GM12878 (cell line): Measurements from ENCODE around the gene SPOCK1. TPM values are rescaled to one million over a fixed set of nuclear protein-coding genes. Genes with fewer than 3 reads are reported as not detected.

ENCODE experiments used
- ATAC-seq: fragments of 200-7000 bp; cut with Tn5 transposase; 3 replicates; pipeline ENCODE4 v1.9.1; 2020; ENCODE audit warnings: mild to moderate bottlenecking, moderate library complexity
- BruUV-seq: library from RNA; stranded (reverse); fragments of 400-500 nt; replicated peaks from 2 replicates; lab custom pipeline; 2021; lab: Mats Ljungman, UMichigan
- CTCF ChIA-PET: fragments of 300-600 bp; sonication (Branson Sonifier 250); formaldehyde crosslinking; extraction: SDS; loops from one replicate; lab custom pipeline; 2021; ENCODE audit warnings: inconsistent platforms; lab: Yijun Ruan, JAX
- POLR2A ChIA-PET: fragments of 350-600 bp; formaldehyde crosslinking; extraction: SDS; loops from one replicate; lab custom pipeline; 2021; ENCODE audit warnings: inconsistent platforms; lab: Charles Lee
- RAD21 ChIA-PET: fragments of 300-600 bp; sonication (Branson Sonifier 250); formaldehyde crosslinking; loops from one replicate; lab custom pipeline; 2023; ENCODE audit warnings: antibody characterized with exemption; ENCODE audit not compliant: unreplicated experiment; lab: Charles Lee
- SMC1A ChIA-PET: fragments of 300-600 bp; sonication (Branson Sonifier 250); formaldehyde crosslinking; loops from one replicate; lab custom pipeline; 2023; ENCODE audit not compliant: unreplicated experiment, uncharacterized antibody; lab: Charles Lee
- DNase-seq: peaks from one replicate; pipeline ENCODE4 v3.0.0-alpha.2; 2011; ENCODE audit warnings: low read depth, low spot score
- FAIRE-seq: peaks from 3 replicates; lab custom pipeline; 2011; peaks lifted over from hg19 to GRCh38; lab: Jason Lieb, UNC
- H2AFZ ChIP-seq: 2 replicates; pipeline ENCODE4 v1.6.0; 2011; ENCODE audit warnings: low read depth, low read length, control low read depth; ENCODE audit not compliant: control insufficient read depth
- H3K27ac ChIP-seq: 2 replicates; pipeline ENCODE4 v1.5.1; 2011; ENCODE audit warnings: control low read depth; ENCODE audit not compliant: control insufficient read depth, insufficient read depth
- H3K27me3 ChIP-seq, 2 experiments: replicated peaks in 1 of 2; 2 replicates each; pipeline versions ENCODE4 v1.6.0 to v1.6.1; 2011; ENCODE audit warnings: low read length in 1 of 2; ENCODE audit not compliant: control insufficient read depth in 2 of 2, insufficient read depth in 2 of 2
- H3K36me3 ChIP-seq, 2 experiments: 2 replicates each; pipeline ENCODE4 v1.5.1; 2011; ENCODE audit warnings: low read length in 1 of 2; ENCODE audit not compliant: control insufficient read depth in 2 of 2, insufficient read depth in 2 of 2
- H3K4me1 ChIP-seq: 2 replicates; pipeline ENCODE4 v1.6.1; 2011; ENCODE audit warnings: mild to moderate bottlenecking, low read length, moderate library complexity, mixed read lengths; ENCODE audit not compliant: control insufficient read depth, insufficient read depth
- H3K4me2 ChIP-seq: 2 replicates; pipeline ENCODE4 v1.6.0; 2011; ENCODE audit warnings: control low read depth; ENCODE audit not compliant: control insufficient read depth, insufficient read depth
- H3K4me3 ChIP-seq: fragments of 200-600 bp; sonication (generic); 2 replicates; pipeline ENCODE4 v1.5.1; 2016
- H3K79me2 ChIP-seq: 2 replicates; pipeline ENCODE4 v1.6.0; 2011; ENCODE audit warnings: low read length; ENCODE audit not compliant: control insufficient read depth, insufficient read depth
- H3K9ac ChIP-seq: 2 replicates; pipeline ENCODE4 v1.8.0; 2011; ENCODE audit warnings: low read length, control low read depth, mixed read lengths; ENCODE audit not compliant: control insufficient read depth, insufficient read depth
- H3K9me3 ChIP-seq: replicated peaks from 3 replicates; pipeline ENCODE4 v1.5.1; 2011; ENCODE audit warnings: mild to moderate bottlenecking, low read length; ENCODE audit not compliant: control insufficient read depth, insufficient read depth
- H4K20me1 ChIP-seq: 2 replicates; pipeline ENCODE4 v1.6.0; 2011; ENCODE audit not compliant: control insufficient read depth, insufficient read depth
- CHD2 ChIP-seq: IDR thresholded peaks from 2 replicates; pipeline ENCODE4 v1.6.1; 2011; ENCODE audit warnings: low read depth, low read length, improper control_type of control experiment, borderline replicate concordance
- ESRRA ChIP-seq: IDR thresholded peaks from 2 replicates; pipeline ENCODE4 v1.6.1; 2012; ENCODE audit warnings: mild to moderate bottlenecking, low read length, improper control_type of control experiment
- ETV6 ChIP-seq, 2 experiments: fragments of 450-650 bp in 1 of 2; IDR thresholded peaks in 1 of 2; conservative IDR thresholded peaks in 1 of 2; 2 replicates each; pipeline ENCODE4 v1.6.1; 2014; ENCODE audit warnings: antibody characterized with exemption in 1 of 2, borderline replicate concordance in 1 of 2, low read depth in 1 of 2, mild to moderate bottlenecking in 1 of 2, moderate library complexity in 1 of 2
- EZH2 ChIP-seq: IDR thresholded peaks from 2 replicates; pipeline ENCODE4 v1.6.1; 2012; ENCODE audit warnings: low read depth, mild to moderate bottlenecking, control low read depth, inconsistent platforms, low read length, borderline replicate concordance; ENCODE audit not compliant: control insufficient read depth
- GABPA ChIP-seq: IDR thresholded peaks from 2 replicates; pipeline ENCODE4 v1.6.1; 2014; ENCODE audit warnings: antibody characterized with exemption, low read depth, mild to moderate bottlenecking, inconsistent platforms
- LARP7 ChIP-seq: fragments of 450-650 bp; IDR thresholded peaks from 2 replicates; pipeline ENCODE4 v1.6.1; 2017; ENCODE audit warnings: mild to moderate bottlenecking
- MEF2B ChIP-seq: fragments of 450-650 bp; IDR thresholded peaks from 2 replicates; pipeline ENCODE4 v1.6.1; 2018; ENCODE audit warnings: mild to moderate bottlenecking, moderate library complexity; ENCODE audit not compliant: partially characterized antibody, poor library complexity, severe bottlenecking
- PKNOX1 ChIP-seq: fragments of 450-650 bp; IDR thresholded peaks from 2 replicates; pipeline ENCODE4 v1.6.1; 2016; ENCODE audit warnings: mild to moderate bottlenecking
- POLR2A ChIP-seq: IDR thresholded peaks from 2 replicates; pipeline ENCODE4 v1.6.1; 2011; ENCODE audit warnings: low read depth, mild to moderate bottlenecking, low read length
- SIN3A ChIP-seq: IDR thresholded peaks from 2 replicates; pipeline ENCODE4 v1.6.1; 2012; ENCODE audit warnings: low read depth, low read length, improper control_type of control experiment
- SKIL ChIP-seq: fragments of 450-650 bp; IDR thresholded peaks from 2 replicates; pipeline ENCODE4 v1.6.1; 2017; ENCODE audit warnings: mild to moderate bottlenecking, low read depth, inconsistent platforms; ENCODE audit not compliant: poor library complexity, severe bottlenecking
- WRNIP1 ChIP-seq: IDR thresholded peaks from 2 replicates; pipeline ENCODE4 v1.6.1; 2011; ENCODE audit warnings: low read depth, low read length, improper control_type of control experiment, borderline replicate concordance
- ZNF24 ChIP-seq: fragments of 450-650 bp; IDR thresholded peaks from 2 replicates; pipeline ENCODE4 v1.6.1; 2017; ENCODE audit warnings: antibody characterized with exemption, mild to moderate bottlenecking
- WGBS: methylation state at CpG from one replicate; pipeline ENCODE4 v1.1.6; 2016; ENCODE audit warnings: low lambda C conversion rate; ENCODE audit not compliant: insufficient replicate concordance, insufficient coverage; ENCODE audit errors: missing lambda C conversion rate; 5-methylcytosine and 5-hydroxymethylcytosine counted together
- in situ Hi-C: fragments of 300-500 bp; cut with MboI; formaldehyde crosslinking; loops from 9 replicates; pipeline ENCODE4 v1.14.3; 2018; ENCODE audit warnings: mixed read lengths
- intact Hi-C: fragments of 100-400 bp; cut with micrococcal nuclease; formaldehyde crosslinking; loops from one replicate; pipeline ENCODE4 v1.14.2; 2022; ENCODE audit not compliant: unreplicated experiment
- polyA plus RNA-seq, 11 experiments: library from polyadenylated mRNA; depleted of rRNA in 4 of 11; unstranded in 6 of 11; stranded (reverse) in 5 of 11; fragments of >200 nt; fragmentation: Nextera tagmentation in 4 of 11; fragmentation: Illumina TruSeq in 1 of 11; extraction: Ambion mirVana in 4 of 11; extraction: Trizol in 1 of 11; gene quantifications; 1 replicate in 1 of 11; 2 replicates in 10 of 11; pipeline versions ENCODE4 v1.2.1 to v1.2.3, GENCODE V29; 2011 to 2016; ENCODE audit warnings: inconsistent platforms in 2 of 11, missing spikeins in 2 of 11, low read depth in 1 of 11
- total RNA-seq, 4 experiments: library from RNA; depleted of rRNA in 3 of 4; stranded (reverse); fragments of >200 nt in 3 of 4; fragmentation: Illumina TruSeq in 1 of 4; extraction: Trizol in 1 of 4; gene quantifications; 2 replicates each; pipeline versions ENCODE4 v1.2.1 to v1.2.3, GENCODE V29; 2013 to 2021
- TF ChIP-seq, protein P1 (sequence below): fragments of 450-650 bp; formaldehyde crosslinking; IDR thresholded peaks from 2 replicates; pipeline ENCODE4 v1.4.0; 2022; ENCODE audit warnings: mild to moderate bottlenecking, moderate library complexity
- TF ChIP-seq, protein P2 (sequence below): IDR thresholded peaks from 2 replicates; pipeline ENCODE4 v1.6.1; 2012; ENCODE audit warnings: low read length, inconsistent platforms

SPOCK1 gene
- total and polyA plus RNA-seq, 10 of the 15 experiments (the other 5 are each of a cell fraction or from before 2014, with no cell fraction given), result 0.06 to 0.68 (median 0.25) TPM; not detected in 3

DNA sequence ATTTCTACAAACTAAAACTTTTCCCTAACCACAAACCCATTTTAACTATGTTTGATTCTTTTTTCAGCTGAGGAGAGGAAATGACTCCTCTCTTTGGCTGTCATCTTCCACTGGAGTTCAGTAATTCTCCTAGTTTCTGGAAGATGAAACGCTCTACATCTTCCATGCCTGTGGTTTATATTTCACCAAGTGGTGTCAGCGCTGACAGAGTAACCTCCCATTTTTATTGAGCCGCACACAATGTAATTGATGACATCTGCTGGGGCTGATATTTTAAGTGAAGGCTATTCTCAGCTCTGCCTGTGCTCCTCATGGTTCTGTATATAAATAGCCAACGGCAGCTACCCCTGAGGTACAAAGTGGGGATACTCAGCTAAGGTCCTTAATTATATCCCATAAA is 234.6 kb downstream of the SPOCK1 start (continued):
- no peak for TF ChIP-seq SKIL
- no peak for TF ChIP-seq ETV6 (conservative IDR thresholded peaks at IDR 0.05 in 1 of 2, IDR thresholded peaks at IDR 0.05 in 1 of 2; ENCODE audit: borderline replicate concordance in 1 of 2, low read depth in 1 of 2)
- no peak for TF ChIP-seq WRNIP1
- TF ChIP-seq ZNF24, result no peak

GRCh38 chr5:137264041-137264440 is 235.1 kb downstream of the SPOCK1 start:
- ChIA-PET CTCF (interaction anchor here (1.2 kb wide), 1 partner anchor 57 kb away, joined by 3 read pairs; no protein-coding TSS in a partner anchor), POLR2A (no interaction called here), SMC1A (no interaction called here), RAD21 (no interaction called here)
- no peak overlapping the region for H3K4me3 ChIP-seq
- intact Hi-C loops, result no loop called here
- DNase-seq (no peak), ATAC-seq (no peak), FAIRE-seq (no peak)
- H3K79me2 ChIP-seq, result no peaks in the 10 kb centered on the region
- WGBS, result 0% methylated on average over 3 of the region's 3 CpGs
- H3K4me1 ChIP-seq, result no peaks in the 10 kb centered on the region
- no peaks in the 10 kb centered on the region for H3K36me3 ChIP-seq
- no TSS peak for BruUV-seq
- H4K20me1 ChIP-seq, result no peaks in the 10 kb centered on the region
- H3K4me2 ChIP-seq, result no peak overlapping the region
- no peak overlapping the region for H2AFZ ChIP-seq
- H3K9ac ChIP-seq, result no peak overlapping the region
- H3K27ac ChIP-seq, result no peak overlapping the region
- in situ Hi-C loops, result no loop called here
- peaks cover 0 to 2% of the 10 kb centered on the region in 2 experiments; a peak in 1 of 4 replicates for H3K27me3 ChIP-seq
- H3K9me3 ChIP-seq, result no peaks in the 10 kb centered on the region
- TF ChIP-seq, protein P1, sequence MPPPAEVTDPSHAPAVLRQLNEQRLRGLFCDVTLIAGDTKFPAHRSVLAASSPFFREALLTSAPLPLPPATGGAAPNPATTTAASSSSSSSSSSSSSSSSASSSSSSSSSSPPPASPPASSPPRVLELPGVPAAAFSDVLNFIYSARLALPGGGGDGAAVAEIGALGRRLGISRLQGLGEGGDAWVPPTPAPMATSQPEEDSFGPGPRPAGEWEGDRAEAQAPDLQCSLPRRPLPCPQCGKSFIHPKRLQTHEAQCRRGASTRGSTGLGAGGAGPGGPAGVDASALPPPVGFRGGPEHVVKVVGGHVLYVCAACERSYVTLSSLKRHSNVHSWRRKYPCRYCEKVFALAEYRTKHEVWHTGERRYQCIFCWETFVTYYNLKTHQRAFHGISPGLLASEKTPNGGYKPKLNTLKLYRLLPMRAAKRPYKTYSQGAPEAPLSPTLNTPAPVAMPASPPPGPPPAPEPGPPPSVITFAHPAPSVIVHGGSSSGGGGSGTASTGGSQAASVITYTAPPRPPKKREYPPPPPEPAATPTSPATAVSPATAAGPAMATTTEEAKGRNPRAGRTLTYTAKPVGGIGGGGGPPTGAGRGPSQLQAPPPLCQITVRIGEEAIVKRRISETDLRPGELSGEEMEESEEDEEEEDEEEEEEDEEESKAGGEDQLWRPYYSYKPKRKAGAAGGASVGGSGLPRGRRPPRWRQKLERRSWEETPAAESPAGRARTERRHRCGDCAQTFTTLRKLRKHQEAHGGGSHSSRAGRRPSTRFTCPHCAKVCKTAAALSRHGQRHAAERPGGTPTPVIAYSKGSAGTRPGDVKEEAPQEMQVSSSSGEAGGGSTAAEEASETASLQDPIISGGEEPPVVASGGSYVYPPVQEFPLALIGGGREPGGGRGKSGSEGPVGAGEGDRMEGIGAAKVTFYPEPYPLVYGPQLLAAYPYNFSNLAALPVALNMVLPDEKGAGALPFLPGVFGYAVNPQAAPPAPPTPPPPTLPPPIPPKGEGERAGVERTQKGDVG (CRISPR knock-in tag), result no peak
- no peak for TF ChIP-seq MEF2B
- TF ChIP-seq LARP7, result no peak
- no peak for TF ChIP-seq GABPA
- TF ChIP-seq, protein P2, sequence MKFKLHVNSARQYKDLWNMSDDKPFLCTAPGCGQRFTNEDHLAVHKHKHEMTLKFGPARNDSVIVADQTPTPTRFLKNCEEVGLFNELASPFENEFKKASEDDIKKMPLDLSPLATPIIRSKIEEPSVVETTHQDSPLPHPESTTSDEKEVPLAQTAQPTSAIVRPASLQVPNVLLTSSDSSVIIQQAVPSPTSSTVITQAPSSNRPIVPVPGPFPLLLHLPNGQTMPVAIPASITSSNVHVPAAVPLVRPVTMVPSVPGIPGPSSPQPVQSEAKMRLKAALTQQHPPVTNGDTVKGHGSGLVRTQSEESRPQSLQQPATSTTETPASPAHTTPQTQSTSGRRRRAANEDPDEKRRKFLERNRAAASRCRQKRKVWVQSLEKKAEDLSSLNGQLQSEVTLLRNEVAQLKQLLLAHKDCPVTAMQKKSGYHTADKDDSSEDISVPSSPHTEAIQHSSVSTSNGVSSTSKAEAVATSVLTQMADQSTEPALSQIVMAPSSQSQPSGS, result no peak
- TF ChIP-seq PKNOX1, result no peak
- TF ChIP-seq ESRRA, result no peak
- TF ChIP-seq EZH2, result no peak
- TF ChIP-seq SIN3A, result no peak
- TF ChIP-seq POLR2A, result no peak
- no peak for TF ChIP-seq CHD2
